GM10266 (cell line): Measurements from ENCODE around the gene TRIM39.

ENCODE experiments used
- DNase-seq: peaks from one replicate; pipeline ENCODE4 v3.0.0; 2012; ENCODE audit errors: extremely low spot score
- TF ChIP-seq, protein P1 (sequence below): IDR thresholded peaks from 2 replicates; pipeline ENCODE4 v1.5.1; 2012; ENCODE audit warnings: mild to moderate bottlenecking, low read depth; ENCODE audit not compliant: control insufficient read depth, insufficient read depth; ENCODE audit errors: missing control alignments

The TRIM39 gene

GRCh38 chr6:30344868-30345671 lies 18.3 kb downstream of the TRIM39 start, which contains the start of gene RPP21:
Gene RPP21, plus strand, starts transcription at chr6:30345156. Its CDS starts 16 bp downstream, at chr6:30345172.
- DNase-seq = peak; percentile 95
- TF ChIP-seq, protein P1, sequence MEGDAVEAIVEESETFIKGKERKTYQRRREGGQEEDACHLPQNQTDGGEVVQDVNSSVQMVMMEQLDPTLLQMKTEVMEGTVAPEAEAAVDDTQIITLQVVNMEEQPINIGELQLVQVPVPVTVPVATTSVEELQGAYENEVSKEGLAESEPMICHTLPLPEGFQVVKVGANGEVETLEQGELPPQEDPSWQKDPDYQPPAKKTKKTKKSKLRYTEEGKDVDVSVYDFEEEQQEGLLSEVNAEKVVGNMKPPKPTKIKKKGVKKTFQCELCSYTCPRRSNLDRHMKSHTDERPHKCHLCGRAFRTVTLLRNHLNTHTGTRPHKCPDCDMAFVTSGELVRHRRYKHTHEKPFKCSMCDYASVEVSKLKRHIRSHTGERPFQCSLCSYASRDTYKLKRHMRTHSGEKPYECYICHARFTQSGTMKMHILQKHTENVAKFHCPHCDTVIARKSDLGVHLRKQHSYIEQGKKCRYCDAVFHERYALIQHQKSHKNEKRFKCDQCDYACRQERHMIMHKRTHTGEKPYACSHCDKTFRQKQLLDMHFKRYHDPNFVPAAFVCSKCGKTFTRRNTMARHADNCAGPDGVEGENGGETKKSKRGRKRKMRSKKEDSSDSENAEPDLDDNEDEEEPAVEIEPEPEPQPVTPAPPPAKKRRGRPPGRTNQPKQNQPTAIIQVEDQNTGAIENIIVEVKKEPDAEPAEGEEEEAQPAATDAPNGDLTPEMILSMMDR = no peak

GRCh38 chr6:30345852-30346251 lies 19.1 kb downstream of the TRIM39 start:
- TF ChIP-seq, protein P1 = no peak
- DNase-seq = no peak

- TF ChIP-seq, protein P1 = no peak
- DNase-seq = no peak
Measured at GRCh38 chr6:30348957-30349356, 22.2 kb downstream of the TRIM39 start.

DNA sequence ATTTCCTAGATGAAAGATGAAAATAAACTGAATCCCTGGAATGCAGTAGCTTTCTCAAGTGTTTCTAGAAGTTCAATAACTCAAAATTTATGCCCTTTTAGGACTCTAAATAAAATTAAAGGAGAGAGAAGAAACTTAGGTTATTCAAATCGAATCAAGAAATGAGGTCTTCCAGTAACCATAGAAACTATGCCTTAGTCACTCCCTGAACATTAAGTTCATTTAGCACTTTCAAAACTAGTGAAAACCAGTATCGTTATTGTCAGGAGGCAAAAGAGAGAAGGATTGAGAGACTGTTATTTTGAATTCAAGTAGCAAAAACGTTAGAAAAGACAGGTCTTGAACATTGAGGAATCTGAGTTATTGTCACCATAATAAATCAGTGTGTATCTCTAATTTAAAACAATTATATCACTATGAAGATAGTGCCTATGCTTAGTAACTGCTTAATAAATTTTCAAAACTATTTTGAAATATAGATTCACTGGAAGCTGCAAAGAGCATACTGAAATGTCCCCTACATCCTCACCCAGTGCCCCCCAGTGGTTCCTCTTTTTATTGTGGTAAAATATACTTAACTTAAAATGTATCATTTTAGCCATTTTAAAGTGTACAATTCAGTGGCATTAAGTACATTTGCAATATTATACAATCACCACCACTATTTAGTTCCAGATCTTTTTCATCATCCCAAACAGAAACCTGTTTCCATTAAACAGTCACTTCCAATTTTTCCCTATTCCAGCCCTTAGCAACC lies 22.9 kb downstream of the TRIM39 start:
- DNase-seq = no peak
- TF ChIP-seq, protein P1 = no peak

DNA sequence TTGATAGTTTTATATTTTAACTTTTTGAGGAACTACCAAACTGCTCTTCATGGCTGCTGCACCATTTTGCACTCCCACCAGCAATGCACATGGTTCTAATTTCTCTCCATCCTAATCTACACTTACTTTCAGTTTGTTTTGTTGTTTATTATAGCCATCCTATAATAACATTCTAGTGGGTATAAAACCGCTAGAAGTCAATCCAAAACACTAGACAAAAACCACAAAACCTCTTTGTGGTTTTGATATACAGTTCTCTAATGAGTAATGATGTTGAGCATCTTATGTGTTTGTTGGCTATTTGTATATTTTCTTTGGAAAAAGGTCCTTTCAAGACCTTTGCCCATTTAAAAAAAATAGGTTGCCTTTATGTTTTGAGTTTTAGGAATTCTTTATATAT lies 23.8 kb downstream of the TRIM39 start:
- no peak for DNase-seq
- TF ChIP-seq, protein P1 = no peak

DNA sequence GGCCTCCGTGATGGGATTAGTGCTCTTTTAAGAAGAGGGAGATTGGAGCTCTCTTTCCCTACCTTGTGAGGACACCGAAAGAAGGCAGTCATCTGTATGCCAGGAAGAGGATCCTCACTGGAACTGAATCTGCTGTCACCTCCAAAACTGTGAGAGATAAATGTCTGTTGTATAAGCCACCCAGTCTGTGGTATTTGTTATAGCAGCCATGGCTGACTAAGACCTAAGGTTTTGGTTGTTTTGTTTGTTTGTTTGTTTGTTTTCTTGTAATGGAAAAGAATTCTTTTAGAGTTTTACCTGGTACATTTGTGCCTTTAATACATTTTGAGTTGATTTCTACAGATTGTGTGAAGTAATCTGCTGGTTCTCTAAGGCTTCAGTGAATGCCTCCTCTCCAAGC lies 25.8 kb downstream of the TRIM39 start:
- TF ChIP-seq, protein P1 = no peak
- no peak for DNase-seq

DNA sequence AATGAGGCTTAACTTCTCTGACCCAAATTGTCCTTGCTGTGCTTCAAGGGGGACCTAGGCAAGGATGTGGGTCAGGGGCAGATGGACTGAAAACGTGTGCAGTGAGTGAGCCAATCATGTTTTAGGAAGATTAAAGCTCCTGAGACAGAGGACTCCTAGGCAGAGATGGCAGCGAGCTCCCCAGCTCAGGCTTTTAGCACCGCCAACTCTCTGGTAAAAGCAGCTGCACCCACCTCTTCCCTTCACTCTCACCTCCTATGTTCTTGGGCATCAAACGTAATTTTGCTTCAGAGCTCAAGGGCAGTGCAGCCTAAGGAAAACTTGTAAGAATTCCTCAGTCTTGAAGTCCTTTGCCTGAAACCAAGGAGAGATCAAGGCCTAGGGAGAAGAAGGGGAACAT lies 28.6 kb downstream of the TRIM39 start:
- DNase-seq = no peak
- TF ChIP-seq, protein P1 = no peak
